ENCODE data around the gene TMED1. TPM values are rescaled to one million over a fixed set of nuclear protein-coding genes. Genes with fewer than 3 reads are reported as not detected.

TMED1 gene
- total and polyA plus RNA-seq, 2 donors (not counting 1 experiment from before 2014, with no cell fraction given), result 40.1 to 42.3 TPM

- Histone ChIP-seq H3K4me1 (ENCODE audit: control insufficient read depth, extremely low read depth, insufficient read depth, low read length) (peaks cover 22% of the 10 kb centered on the region), H3K36me3 (ENCODE audit: control insufficient read depth, insufficient read depth, low read length) (peaks cover 41% of the 10 kb centered on the region), H3K4me3 (replicated peaks in 1 of 4; ENCODE audit: control extremely low read depth in 1 of 4, insufficient read depth in 1 of 4, low read depth in 3 of 4, low read length in 4 of 4) (peak overlapping the region in 2 of 4 experiments; percentile 16 to 77), H3K4me2 (ENCODE audit: extremely low read depth, insufficient read depth, low read length) (peak overlapping the region; percentile 71), H3K9me3 (ENCODE audit: control insufficient read depth, insufficient read depth, low read depth, low read length) (no peaks in the 10 kb centered on the region), H2AFZ (ENCODE audit: low read length) (no peak overlapping the region), H3K79me2 (ENCODE audit: control insufficient read depth, insufficient read depth, low read length) (peaks cover 32% of the 10 kb centered on the region), H3K27me3 (ENCODE audit: control insufficient read depth, insufficient read depth, low read length) (no peaks in the 10 kb centered on the region), H3K27ac (ENCODE audit: insufficient read depth, low read length) (peak overlapping the region; percentile 95), H4K20me1 (ENCODE audit: control insufficient read depth, extremely low read depth, insufficient read depth, low read length) (no peaks in the 10 kb centered on the region), H3K9ac (ENCODE audit: insufficient read depth, low read length) (no peak overlapping the region)
- no peak for DNase-seq (ENCODE audit: low read depth in 2 of 2)
- TF ChIP-seq EZH2 (IDR thresholded peaks at IDR 0.05; ENCODE audit: low read length, missing control alignments) (no peak), CTCF (conservative IDR thresholded peaks at IDR 0.05 in 1 of 2, IDR thresholded peaks at IDR 0.05 in 1 of 2; ENCODE audit: low read depth in 1 of 2, low read length in 2 of 2) (no peak)
Measured at GRCh38 chr19:10815007-10815536, 20.9 kb downstream of the TMED1 start.

- no peak overlapping the region for H2AFZ ChIP-seq (ENCODE audit: low read length)
- no peaks in the 10 kb centered on the region for H4K20me1 ChIP-seq (ENCODE audit: control insufficient read depth, extremely low read depth, insufficient read depth, low read length)
- peak overlapping the region; percentile 80 for H3K27ac ChIP-seq (ENCODE audit: insufficient read depth, low read length)
- peaks cover 37% of the 10 kb centered on the region for H3K36me3 ChIP-seq (ENCODE audit: control insufficient read depth, insufficient read depth, low read length)
- H3K4me1 ChIP-seq (ENCODE audit: control insufficient read depth, extremely low read depth, insufficient read depth, low read length), result peaks cover 13% of the 10 kb centered on the region
- no peak overlapping the region for H3K4me2 ChIP-seq (ENCODE audit: extremely low read depth, insufficient read depth, low read length)
- H3K79me2 ChIP-seq (ENCODE audit: control insufficient read depth, insufficient read depth, low read length), result peaks cover 32% of the 10 kb centered on the region
- DNase-seq (ENCODE audit: low read depth in 2 of 2), result peak; percentile 93 to 96
- TF ChIP-seq EZH2 (IDR thresholded peaks at IDR 0.05; ENCODE audit: low read length, missing control alignments) (no peak), CTCF (conservative IDR thresholded peaks at IDR 0.05 in 1 of 2, IDR thresholded peaks at IDR 0.05 in 1 of 2; ENCODE audit: low read depth in 1 of 2, low read length in 2 of 2) (peak; percentile 13 to 18)
- no peak overlapping the region for H3K9ac ChIP-seq (ENCODE audit: insufficient read depth, low read length)
- H3K4me3 ChIP-seq (replicated peaks in 1 of 4; ENCODE audit: control extremely low read depth in 1 of 4, insufficient read depth in 1 of 4, low read depth in 3 of 4, low read length in 4 of 4), result no peak overlapping the region
- no peaks in the 10 kb centered on the region for H3K27me3 ChIP-seq (ENCODE audit: control insufficient read depth, insufficient read depth, low read length)
- no peaks in the 10 kb centered on the region for H3K9me3 ChIP-seq (ENCODE audit: control insufficient read depth, insufficient read depth, low read depth, low read length)
Measured at GRCh38 chr19:10812902-10813404, 23.1 kb downstream of the TMED1 start.

- Histone ChIP-seq H4K20me1 (ENCODE audit: control insufficient read depth, extremely low read depth, insufficient read depth, low read length) (no peaks in the 10 kb centered on the region), H3K4me1 (ENCODE audit: control insufficient read depth, extremely low read depth, insufficient read depth, low read length) (peaks cover 11% of the 10 kb centered on the region), H3K27ac (ENCODE audit: insufficient read depth, low read length) (peak overlapping the region; percentile 46), H3K4me3 (replicated peaks in 1 of 4; ENCODE audit: control extremely low read depth in 1 of 4, insufficient read depth in 1 of 4, low read depth in 3 of 4, low read length in 4 of 4) (no peak overlapping the region), H3K4me2 (ENCODE audit: extremely low read depth, insufficient read depth, low read length) (no peak overlapping the region), H3K27me3 (ENCODE audit: control insufficient read depth, insufficient read depth, low read length) (no peaks in the 10 kb centered on the region), H3K9ac (ENCODE audit: insufficient read depth, low read length) (no peak overlapping the region), H3K36me3 (ENCODE audit: control insufficient read depth, insufficient read depth, low read length) (peaks cover 37% of the 10 kb centered on the region), H3K79me2 (ENCODE audit: control insufficient read depth, insufficient read depth, low read length) (peaks cover 30% of the 10 kb centered on the region), H3K9me3 (ENCODE audit: control insufficient read depth, insufficient read depth, low read depth, low read length) (no peaks in the 10 kb centered on the region), H2AFZ (ENCODE audit: low read length) (no peak overlapping the region)
- no peak for DNase-seq (ENCODE audit: low read depth in 2 of 2)
- no peak for TF ChIP-seq CTCF (conservative IDR thresholded peaks at IDR 0.05 in 1 of 2, IDR thresholded peaks at IDR 0.05 in 1 of 2; ENCODE audit: low read depth in 1 of 2, low read length in 2 of 2)
- TF ChIP-seq EZH2 (IDR thresholded peaks at IDR 0.05; ENCODE audit: low read length, missing control alignments), result no peak
Measured at GRCh38 chr19:10812196-10812595, 23.8 kb downstream of the TMED1 start.
